Umbilical cord (tissue), 2 donors: ENCODE data around the gene CDH13. TPM values are rescaled to one million over a fixed set of nuclear protein-coding genes. Genes with fewer than 3 reads are reported as not detected.

Experiments used
- DNase-seq: peaks from one replicate; pipeline ENCODE4 v3.0.0-alpha.2; 2015; ENCODE audit warnings: low spot score
- total RNA-seq: library from RNA; depleted of rRNA; stranded (reverse); fragments of >200 nt; gene quantifications from one replicate; pipeline ENCODE4 v1.2.3, GENCODE V29; 2014; ENCODE audit warnings: low replicate concordance; ENCODE audit not compliant: insufficient read depth

The CDH13 gene
- total RNA-seq, 1 donor from 2014 or later: 6.7 TPM

GRCh38 chr16:83830091-83830768, 1203.5 kb downstream of the CDH13 start:
- DNase-seq: no peak

- no peak for DNase-seq
These were observed 1204.1 kb downstream of the CDH13 start for GRCh38 chr16:83830769-83831455.

- no peak for DNase-seq
These were observed 1204.8 kb downstream of the CDH13 start for GRCh38 chr16:83831456-83831987.

- DNase-seq: no peak
These were observed 1207.2 kb downstream of the CDH13 start for GRCh38 chr16:83833921-83834320.

GRCh38 chr16:83835586-83836566, 1209.1 kb downstream of the CDH13 start:
- DNase-seq: no peak

- no peak for DNase-seq
These were observed 1210.8 kb downstream of the CDH13 start for GRCh38 chr16:83837566-83837965.

- no peak for DNase-seq
These were observed 1211.4 kb downstream of the CDH13 start for GRCh38 chr16:83838151-83838550.

GRCh38 chr16:83839561-83839960, 1212.8 kb downstream of the CDH13 start:
- DNase-seq: no peak

GRCh38 chr16:83840060-83840617, 1213.4 kb downstream of the CDH13 start:
- DNase-seq: no peak

- no peak for DNase-seq
These were observed 1215.5 kb downstream of the CDH13 start for GRCh38 chr16:83842291-83842690.

GRCh38 chr16:83842756-83843507, 1216.2 kb downstream of the CDH13 start:
- DNase-seq: peak; percentile 11

GRCh38 chr16:83843657-83844056, 1216.9 kb downstream of the CDH13 start:
- no peak for DNase-seq

GRCh38 chr16:83845263-83845662, 1218.5 kb downstream of the CDH13 start:
- no peak for DNase-seq

GRCh38 chr16:83847371-83848225, 1220.8 kb downstream of the CDH13 start:
- no peak for DNase-seq

GRCh38 chr16:83849421-83849820, 1222.7 kb downstream of the CDH13 start:
- DNase-seq: no peak
